ENCODE results near the gene IGF2BP3.
"Not testable (repeated sequence)": the region's sequence is repeated elsewhere in the genome, so short reads cannot be mapped to it uniquely, and the experiment has no call there.

The IGF2BP3 gene

DNA sequence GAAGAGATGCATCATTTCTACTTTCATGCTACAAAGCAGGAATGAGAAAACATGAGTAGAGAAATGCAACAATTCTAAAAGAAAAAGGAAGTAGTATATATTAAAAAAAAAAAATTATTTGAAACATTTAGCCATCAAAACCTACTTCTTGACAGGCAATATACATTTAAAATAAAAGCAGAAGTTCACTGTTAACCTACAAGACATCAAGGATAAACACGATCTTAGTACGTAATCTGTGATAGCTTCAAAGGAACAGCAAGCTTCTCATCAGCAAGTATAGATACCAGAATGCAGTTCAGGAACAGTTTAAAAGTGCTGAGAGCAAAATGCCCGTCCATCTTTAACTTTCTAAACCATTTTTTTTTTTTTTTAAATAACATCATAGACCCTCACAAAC, 134.2 kb downstream of the IGF2BP3 start:
- DNase-seq, result no peak

DNA sequence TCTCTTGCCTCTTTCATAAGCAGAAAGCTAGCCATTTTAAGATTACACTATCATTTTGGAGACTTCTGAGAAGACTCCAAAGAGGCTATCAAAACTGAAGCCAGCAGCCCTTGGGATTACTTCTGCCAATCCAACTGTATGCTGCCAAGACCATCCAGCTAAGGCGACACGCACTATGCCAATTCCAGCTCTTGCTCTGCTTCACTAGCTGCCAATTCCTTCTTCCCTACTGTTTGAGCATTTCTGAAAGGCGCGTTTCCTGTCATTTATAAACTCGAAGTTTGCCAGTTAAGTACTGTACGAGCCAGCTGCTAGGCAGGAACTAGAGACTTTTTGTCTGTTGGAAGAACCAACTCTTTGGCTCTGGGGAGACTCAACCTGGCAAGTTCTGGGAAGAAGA, 134.7 kb downstream of the IGF2BP3 start:
- DNase-seq, result no peak

DNA sequence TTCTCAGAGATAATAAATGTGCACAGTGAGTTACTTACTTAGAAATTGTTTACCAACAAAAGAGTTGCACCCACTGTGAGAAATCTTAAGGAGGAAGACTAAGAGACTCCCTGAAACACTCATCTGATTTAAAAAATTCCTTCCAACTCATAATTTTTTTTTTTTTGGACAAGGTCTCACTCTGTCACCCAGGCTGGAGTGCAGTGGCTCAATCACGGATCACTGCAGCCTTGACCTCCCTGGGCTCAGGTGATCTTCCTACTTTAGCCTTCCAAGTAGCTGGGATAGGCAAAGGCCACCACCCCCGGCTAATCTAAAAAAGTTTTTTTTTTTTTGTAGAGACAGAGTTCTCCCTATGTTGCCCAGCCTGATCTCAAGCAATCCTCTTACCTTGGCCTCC, 135.2 kb downstream of the IGF2BP3 start:
- no peak for DNase-seq

DNA sequence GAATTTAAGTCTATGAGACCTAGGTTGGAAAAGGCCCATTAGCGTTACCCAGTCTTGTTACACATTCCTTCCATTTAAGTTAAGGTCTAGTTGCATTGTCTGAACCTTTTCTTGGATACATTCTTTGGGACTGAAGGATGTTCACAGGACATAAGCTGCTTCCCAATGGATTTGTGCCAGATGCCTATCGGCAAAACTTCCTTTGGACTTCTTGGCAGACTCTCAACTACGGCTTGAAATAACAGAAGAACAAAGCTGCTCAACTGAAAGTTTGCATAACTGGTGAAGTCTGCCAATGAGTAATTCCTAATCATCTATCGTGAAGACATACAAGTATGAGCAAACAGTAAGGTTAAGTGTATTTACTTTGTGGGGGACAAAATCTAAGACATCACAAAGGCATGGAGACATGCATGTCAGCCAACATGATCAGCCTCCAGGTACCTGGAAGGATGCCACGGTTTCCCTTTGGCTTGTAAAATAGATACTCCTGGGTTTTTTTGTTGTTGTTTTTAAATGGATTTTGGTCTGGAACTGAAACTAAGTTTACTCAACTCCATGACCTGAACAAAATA, 135.7 kb downstream of the IGF2BP3 start:
- DNase-seq, result no peak

DNA sequence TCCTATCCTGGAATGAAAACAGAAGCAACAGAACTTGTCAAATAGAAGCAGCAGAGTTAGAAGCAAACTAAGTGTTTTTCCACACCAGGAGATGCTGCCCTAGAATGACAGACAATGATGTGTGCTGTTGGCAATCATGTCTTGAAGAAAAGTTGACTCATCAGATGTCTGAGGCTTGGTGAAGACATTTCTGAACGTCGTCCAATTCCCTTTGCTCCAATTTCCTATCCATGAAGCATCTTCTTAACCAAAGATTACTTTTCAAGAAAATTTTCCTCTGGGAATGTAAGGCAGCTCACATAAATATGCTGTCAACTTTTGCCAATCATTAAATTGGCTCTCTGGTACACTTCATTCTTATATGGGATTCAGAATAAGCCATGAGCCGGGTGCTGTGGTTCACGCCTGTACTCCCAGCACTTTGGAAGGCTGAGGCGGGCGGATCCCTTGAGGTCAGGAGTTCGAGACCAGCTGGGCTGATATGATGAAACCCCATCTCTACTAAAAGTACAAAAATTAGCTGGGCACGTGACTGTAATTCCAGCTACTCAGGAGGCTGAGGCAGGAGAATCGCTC, 136.5 kb downstream of the IGF2BP3 start:
- no peak for DNase-seq

DNA sequence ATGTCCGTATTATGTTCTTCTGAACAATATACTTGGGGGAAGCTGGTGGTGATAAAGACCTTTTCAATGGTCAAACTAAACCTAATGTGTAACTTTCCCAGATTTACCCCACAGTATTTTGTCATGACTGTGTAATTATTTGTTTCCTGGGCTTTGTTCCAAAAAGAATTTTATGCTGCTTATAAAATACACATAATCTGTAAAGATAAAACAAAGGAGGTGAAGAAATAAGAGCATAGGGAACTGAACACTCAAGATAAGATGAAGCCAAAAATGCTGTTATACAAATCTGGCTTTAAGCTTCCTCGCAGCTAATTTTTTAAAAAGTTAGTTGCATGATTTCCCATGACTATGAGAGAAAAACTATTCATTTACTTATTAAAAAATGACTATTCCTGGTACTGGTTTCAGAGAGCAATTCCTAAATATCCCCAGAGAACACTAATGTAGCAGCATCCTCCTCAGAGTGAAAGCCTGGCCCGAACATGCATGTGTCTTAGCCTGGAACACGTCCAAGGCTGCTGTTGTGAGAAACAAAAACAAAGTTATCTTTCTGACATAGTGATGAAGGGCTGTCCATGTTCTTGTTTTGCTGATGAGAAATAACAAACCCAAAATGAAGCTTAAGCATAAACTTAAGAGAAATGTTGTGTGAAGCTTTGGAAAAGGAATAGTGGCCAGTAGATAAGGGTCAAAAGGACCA, 137.2 kb downstream of the IGF2BP3 start:
- DNase-seq, result no peak

DNA sequence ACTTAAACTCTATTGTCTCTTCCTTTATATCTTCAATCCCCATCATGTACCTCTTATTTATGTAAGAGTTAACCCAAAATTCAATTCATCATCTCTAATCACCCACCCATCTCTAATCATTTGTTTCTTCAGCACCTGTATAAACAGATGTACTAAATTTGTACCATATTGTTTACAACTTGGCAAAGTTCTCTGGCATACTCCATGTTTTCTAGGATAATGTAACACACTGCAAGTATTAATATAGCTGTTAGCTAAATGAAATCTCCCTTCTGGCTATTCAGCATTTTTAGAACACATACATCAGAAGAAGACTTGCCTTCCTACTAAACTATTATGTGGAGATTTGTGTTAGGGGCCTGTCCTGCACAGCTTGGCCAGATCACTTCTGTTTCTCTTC, 138.1 kb downstream of the IGF2BP3 start:
- DNase-seq, result no peak

DNA sequence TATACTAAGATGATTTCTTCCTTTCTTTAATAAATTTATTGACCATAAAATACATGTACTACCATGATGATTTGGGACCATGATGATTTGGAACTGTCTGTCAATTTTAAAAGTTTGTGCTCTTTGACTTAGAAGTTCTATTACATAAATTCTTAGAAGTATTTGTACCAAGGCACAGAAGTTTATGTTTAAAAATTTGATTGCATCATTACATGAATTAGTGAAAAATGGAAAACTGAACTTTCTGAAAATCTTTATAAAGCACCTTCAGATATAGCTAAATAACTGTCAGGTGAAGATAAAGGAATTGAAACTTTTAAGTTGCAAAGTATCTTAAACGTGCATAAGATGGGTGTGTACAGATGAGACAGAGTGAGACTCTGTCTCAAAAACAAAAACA, 139.2 kb downstream of the IGF2BP3 start:
- no peak for DNase-seq

DNA sequence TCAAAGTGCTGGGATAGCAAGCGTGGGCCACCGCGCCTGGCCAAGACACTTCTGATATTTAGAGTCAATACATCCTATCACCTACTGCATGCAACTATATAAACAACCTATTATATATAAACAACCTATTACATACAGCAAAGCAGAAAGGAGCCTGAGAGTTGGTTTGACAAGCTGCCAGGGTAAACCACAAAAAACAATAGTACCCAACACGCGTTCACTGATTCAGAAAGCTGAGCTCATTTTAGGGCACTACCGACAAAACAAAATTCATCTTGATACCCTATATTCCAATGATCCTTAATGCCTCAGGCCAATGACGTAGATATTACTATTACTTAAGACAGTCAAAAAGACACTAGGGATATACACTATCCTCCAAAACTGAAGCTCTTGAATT, 154.9 kb downstream of the IGF2BP3 start:
- no peak for DNase-seq

DNA sequence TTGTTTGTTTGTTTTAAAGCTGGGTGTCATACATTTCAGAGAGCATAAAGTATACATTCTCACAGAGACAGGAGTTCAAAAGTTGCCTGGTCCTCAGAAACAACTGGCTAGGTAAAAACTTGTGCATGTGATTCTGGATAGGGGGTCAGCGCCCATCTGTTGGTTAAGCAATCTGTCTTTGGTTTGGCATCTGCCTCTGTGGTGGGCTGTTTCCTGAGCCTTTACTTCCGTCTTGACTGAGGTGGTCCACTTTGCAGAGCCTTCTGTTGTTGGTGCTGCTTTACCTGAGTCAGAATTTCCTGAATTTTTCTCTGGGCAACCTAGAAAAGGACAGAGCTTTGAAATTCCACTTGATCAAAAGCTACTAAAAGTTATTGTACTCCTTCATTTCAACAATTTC, 158.2 kb downstream of the IGF2BP3 start:
- DNase-seq, result not testable (repeated sequence)

DNA sequence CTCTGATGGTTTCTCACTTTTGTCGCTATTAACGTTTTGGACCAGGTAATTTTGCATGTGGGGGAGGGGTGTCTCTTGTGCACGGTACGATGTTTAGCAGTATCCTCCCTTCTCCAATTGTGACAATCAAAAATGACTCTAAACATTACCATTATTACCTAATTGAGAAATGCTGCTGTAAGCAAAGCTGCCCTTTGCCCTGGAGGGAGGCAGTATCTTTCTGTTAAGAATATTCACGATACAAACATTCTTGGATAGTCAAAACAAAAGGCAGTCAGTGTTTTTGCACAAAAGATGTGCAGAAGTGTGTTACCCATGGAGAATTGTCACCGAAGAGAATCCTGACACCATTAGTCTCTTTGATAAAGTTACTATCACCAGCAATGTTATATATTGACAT, 161.5 kb downstream of the IGF2BP3 start:
- no peak for DNase-seq

DNA sequence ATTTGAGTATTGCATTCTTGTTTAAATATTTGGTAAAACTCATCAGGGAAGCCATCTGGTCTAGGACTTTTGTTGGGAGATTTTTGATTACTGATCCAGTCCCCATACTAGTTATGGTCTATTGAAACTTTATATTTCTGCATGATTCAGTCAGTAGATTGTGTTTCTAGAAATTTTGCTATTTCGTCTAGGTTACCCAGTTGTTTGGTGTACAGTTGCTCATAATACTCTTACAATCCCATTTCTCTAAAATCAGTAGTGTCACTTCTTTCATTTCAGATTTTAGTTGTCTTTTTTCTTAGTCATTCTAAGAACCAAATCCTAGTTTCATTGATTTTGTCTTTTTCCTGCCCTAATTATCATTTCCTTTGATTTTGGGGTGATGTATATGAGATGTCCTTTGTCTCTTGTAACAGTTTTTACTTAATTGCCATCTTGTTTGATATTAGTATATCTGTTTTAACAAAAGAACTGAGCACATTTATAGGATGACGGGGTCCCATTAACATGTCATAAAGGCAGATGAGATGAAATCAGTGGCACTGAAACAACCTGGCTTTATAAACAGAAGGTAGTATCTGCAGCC, 163.3 kb downstream of the IGF2BP3 start:
- DNase-seq, result no peak

DNA sequence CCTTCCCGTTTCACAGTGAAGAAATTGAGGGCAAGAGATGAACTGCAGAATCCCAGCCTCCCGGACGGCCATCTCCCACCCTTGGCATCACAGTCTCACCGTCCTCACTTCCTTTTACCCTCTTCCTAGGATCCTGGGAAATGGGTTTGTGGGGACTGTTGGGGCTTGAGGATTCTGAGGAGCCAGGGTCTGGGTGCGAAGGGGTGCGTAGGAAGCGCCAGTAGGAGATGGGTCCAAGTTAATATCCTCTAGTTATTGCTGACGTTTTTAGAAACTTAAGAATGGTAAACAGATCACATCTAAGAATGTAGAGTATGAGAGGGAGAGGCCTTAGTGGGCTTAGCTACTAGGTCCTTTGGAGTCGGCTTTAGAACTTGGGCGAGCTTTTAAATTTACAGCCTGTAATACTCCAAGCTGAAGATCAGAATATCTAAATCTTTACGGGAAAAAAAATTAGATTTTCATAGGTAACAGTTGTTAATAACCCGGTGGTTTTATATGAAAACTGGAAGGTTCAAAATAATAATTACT, 170.5 kb downstream of the IGF2BP3 start:
- DNase-seq, result no peak

DNA sequence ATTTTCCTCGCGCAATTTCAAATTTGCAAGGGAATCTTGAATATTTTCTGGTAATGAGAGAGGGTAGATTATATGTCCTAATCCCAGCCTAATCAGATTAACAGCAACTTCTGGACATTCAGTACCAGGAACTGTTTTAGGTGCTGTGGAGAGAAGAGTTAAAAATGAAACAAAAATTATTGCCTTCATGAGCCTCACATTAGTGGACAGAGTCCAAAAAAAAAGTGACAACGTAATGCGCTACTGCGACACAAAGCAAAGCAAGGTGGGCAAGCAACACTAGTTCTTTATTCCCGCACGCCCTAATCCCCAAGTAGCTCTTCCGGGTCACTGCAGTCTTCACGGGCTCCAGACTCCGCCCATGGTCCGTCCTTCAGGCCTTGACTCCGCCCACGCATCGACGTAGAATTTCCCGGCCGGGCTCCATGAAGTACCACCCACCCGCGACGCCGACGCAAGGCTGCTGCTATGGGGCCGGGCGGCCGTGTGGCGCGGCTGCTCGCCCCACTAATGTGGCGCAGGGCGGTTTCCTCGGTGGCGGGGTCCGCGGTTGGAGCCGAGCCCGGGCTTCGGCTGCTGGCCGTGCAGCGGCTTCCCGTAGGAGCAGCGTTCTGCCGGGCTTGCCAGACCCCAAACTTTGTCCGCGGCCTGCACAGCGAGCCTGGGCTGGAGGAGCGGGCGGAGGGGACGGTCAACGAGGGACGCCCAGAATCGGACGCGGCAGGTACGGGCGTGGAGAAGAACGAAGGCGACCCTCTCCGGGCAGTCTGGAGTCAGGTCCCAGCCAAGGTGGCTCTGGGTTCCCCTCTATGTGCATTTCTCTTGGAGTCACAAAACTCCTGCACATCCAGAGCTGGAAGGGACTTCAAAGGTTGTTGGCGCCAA, 171.2 kb downstream of the IGF2BP3 start, which contains the start of gene MALSU1:
Gene MALSU1 (plus strand): TSS at position 455 of the 885 bp plus-strand sequence. CDS start 14 bp downstream, at position 469.
- peak; percentile 97 for DNase-seq

DNA sequence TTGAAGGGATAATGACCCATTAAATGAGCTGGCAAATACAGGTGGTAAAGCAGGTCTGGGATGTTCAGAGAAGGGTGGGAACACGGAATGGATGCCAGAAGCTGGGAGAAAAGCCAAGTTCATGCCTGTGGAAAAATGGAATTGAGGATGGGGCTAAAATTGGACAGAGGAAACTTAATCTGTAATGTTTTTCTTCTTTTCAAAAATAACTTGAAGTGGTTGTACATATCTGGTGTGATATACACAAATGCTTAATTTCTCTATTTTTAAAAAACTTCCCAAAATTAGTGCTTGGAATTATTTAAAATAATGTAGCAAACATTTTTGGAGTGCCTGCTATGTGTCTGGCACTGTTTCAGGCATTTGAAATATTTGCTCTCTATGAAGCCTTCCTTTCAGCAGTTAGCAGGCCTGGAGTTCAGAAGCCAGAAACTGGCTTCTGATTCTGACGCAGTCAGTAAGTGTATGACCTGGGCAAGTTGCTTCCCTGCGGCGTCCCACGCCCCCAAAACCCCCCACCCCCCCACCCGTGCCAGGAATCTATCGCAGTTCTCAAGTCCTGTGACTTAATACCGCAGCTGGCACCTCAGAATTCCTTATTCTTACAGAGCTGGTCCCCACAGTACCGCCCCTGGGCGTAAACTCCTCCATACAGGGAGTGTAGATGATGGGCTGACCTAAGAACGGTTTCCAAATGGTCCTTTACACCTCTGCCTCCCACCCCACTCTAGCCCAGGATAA, 172.0 kb downstream of the IGF2BP3 start:
- DNase-seq, result no peak

DNA sequence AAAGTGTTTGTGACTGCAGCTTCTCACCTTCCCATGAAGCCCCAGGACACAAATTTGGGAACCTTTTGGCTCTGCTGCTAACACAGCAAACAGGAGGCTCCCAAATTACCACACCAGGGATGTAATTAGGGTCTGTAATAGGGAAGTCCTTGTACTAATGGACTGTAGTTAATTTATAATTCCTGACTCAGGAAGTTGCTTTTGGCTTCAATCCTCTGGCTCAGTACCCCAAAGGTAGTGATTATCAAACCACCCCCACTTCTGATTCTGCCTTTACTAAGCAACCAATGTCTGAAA, 174.9 kb downstream of the IGF2BP3 start:
- no peak for DNase-seq

DNA sequence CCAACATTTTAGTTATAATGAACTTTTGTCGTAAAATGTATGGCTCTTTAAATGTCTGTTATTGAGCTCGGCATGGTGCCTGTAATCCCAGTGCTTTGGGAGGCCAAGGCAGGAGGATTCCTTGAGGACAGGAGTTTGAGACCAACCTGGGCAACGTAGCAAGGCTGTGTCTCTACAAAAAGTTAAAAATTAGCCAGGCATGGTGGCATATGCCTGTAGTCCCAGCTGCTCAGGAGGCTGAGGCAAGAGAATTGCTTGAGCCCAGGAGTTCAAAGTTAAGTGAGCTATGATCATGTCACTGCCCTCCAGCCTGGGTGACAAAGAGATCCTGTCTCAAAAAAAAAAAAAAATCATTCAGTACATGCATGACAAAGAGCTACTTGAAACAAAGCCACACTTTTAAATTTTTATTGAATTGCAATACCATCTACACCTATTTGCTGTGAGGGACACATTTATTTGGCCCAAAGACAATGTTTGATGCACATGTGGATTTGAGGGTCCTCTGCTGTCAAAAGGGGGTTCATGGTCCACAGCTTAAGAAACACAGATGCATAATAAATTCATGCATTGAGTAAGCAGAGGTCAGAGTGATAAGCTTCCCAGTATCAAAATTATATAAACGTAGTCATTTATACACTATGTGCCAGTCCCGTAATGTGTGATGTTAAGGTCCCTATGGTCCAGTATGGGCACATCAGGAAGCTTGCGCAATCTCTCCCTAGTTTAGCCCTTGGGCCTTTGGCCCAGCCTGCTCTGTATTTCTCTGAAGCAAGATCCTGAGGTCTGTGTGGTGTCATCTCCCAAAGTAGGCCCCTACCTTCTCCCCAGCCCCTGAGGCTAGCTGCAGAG, 175.5 kb downstream of the IGF2BP3 start:
- no peak for DNase-seq

DNA sequence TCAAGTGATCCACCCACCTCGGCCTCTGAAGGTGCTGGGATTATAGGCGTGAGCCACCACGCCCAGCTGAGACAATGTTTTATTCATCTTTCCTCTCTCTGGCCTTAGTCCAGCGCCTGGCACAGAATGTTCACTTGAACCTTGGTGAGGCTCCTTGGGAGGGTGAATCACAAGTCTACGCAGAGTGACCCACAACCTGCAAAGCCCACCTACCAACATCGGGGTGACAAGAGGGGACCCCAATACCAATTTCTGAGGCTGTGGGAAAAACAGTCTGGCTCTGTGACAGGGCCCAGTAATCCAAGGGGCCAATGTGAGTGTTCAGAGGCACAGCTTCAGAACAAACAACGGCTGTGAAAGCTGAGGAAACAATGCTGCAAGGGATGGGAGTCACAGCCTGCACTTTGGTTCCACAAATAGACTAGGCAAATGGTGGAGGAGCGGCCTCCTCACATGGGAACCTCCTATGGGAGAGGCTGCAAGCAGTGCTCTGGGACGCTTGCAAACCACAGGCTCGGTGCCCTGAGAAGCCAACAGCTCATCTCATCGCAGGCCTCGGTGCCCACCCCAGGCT, 176.7 kb downstream of the IGF2BP3 start:
- no peak for DNase-seq

DNA sequence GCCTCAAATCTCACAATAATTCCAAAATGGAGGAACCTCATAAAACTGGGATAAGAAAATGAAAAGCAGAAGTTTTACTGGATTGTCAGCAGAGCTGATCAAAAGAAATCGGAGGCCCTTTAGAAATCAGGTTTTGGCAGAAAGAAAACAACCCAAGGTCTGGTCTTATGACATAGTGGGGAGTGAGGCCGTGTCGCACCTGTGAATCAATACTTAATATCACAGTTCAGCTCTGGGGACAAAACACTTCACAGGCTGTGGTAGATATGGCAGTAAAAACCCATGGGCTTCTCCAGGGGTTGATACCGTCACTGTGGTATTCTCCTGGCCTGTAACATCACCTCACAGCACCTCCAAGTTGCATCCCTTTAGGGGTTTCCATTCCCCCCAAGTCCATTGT, 177.7 kb downstream of the IGF2BP3 start:
- DNase-seq, result no peak

DNA sequence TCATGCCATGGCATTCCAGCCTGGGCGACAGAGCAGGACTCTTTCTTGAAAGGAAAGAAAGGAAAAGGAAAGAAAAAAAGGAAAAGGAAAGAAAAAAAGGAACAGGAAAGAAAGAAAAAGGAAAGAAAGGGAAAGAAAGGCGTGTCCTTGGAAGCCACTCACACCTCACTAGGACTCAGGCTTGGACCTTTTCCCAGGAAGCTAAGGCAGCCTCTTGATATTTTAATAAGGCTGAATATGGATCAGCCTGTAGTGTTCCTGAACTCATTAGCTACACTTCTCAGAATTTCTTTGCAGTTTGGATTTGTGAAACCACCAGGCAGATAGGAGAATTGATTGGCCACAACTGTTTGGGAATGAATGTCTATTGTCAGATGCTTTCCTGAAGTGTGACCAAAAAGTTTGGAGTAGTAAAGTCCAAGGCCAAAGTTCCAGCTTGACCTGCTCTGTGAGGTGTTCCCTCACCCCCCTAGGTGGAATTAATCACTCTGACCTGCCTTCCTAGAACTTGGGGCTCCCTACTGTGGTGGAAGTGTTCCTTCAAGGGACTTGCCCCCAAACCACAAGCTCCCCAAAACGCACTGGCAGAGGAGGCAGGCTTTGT, 178.2 kb downstream of the IGF2BP3 start:
- DNase-seq, result no peak

DNA sequence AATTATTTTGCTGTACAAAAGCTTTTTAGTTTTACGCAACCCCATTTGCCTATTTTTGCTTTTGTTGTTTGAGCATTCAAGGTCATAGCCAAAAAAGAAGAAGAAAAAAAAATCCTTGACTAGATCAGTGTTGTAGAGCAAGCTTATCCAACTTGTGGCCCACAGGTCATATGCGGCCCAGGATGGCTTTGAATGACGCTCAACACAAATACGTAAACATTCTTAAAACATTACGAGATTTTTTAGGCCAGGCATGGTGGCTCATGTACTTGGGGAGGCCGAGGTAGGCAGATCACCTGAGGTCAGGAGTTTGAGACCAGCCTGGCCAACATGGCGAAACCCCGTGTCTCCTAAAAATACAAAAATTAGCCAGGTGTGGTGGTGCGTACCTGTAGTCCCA, 179.3 kb downstream of the IGF2BP3 start:
- DNase-seq, result no peak

Measured in CD4-positive, alpha-beta T cell treated with Interleukin-10 for 1 hour (primary cell).